DMS79 (cell line): ENCODE measurements around the gene MYO10.
A peak's percentile ranks its signal among the peaks of the same experiment; 100 is the strongest.
"Not testable (repeated sequence)": the region's sequence is repeated elsewhere in the genome, so short reads cannot be mapped to it uniquely, and the experiment has no call there.

Source experiments
- DNase-seq: peaks from one replicate; lab custom pipeline; 2025; lab: John Stamatoyannopoulos, UW

Gene MYO10

GRCh38 chr5:16862777-16863176 is 73.3 kb downstream of the MYO10 start:
- DNase-seq: no peak

GRCh38 chr5:16859346-16859745 is 76.7 kb downstream of the MYO10 start:
- no peak for DNase-seq

DNA sequence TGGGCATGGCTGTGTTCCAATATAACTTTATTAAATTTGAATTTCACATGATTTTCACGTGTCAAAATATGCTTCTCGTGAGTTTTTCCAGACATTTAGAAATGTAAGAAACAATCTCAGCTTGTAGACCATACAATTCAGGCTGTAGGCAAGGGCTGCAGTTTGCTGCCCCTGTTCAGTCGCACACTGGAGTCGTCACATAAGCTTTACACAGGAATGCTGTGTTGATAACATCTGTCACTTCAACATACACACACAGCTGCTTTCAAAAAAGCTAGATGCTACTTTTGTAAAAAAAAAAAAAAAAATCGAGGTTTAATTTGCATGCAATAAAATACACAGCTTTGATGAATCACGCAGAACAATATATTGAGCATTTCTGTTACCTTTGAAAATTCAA is 77.9 kb downstream of the MYO10 start:
- DNase-seq: no peak

GRCh38 chr5:16857635-16858034 is 78.5 kb downstream of the MYO10 start:
- peak; percentile 55 for DNase-seq

DNA sequence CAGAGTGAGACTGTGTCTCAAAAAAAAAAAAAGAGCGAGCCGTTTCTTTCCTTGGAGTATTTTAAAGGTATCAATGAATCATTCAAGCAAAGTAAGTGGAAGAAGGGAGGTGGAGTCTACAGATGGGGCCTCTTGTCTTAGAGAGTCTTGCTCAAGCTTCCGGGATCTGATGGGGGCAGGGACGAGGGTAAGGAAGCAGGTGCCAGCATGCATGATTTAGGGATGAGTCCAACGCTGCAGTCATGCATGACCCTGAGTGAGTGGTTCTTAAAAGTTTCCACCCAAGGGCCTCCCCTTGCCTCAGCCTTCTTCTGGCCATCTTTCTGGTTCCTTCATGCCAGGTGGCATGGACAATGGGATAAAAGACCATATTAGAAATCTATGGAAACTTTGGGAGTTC is 79.6 kb downstream of the MYO10 start:
- DNase-seq: peak; percentile 55

GRCh38 chr5:16855898-16856297 is 80.2 kb downstream of the MYO10 start:
- DNase-seq: no peak

GRCh38 chr5:16855485-16855884 is 80.6 kb downstream of the MYO10 start:
- no peak for DNase-seq

GRCh38 chr5:16854351-16854750 is 81.7 kb downstream of the MYO10 start:
- DNase-seq: no peak

DNA sequence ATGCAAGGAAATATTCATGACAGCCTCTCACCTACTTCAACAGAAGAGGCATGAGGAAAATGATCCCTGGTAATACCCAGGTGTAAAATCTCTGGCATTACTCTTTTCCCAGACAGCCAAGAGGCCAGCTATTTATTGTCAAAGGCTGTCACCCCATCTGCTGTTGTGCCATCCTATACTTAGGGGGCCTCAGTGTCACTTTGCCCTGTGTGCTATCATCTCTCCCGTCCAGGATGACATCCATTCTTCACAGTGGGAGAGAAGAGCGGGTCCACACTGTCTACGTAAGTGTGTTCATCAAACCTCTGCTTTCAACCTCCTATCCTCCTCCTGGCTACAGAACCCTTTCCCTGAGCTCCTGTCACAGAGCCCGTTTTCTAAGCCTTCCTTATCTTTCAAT is 82.6 kb downstream of the MYO10 start:
- no peak for DNase-seq

- DNase-seq: no peak
Observed at GRCh38 chr5:16852251-16853005, 83.7 kb downstream of the MYO10 start.

- no peak for DNase-seq
Observed at GRCh38 chr5:16849775-16850174, 86.3 kb downstream of the MYO10 start.

- DNase-seq: no peak
Observed at GRCh38 chr5:16849181-16849580, 86.9 kb downstream of the MYO10 start.

DNA sequence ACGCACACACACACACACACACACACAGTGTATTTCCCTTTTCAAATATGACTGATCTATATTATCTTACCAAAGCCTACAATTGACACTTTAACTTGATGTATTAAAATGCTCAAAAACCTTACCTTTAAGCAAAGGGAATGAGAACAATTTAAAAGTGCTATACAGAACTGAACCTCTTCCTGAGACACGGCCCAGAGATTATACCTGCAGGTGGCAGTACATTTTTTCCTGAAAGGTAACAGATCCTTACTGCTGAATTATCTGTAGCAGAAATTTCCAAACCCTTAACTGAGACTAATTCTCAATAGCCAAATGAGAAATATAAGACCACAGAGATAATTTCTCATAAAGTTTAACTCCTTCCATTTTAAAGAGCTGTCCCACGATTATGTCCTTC is 91.1 kb downstream of the MYO10 start:
- no peak for DNase-seq

GRCh38 chr5:16842896-16843295 is 93.2 kb downstream of the MYO10 start:
- no peak for DNase-seq

DNA sequence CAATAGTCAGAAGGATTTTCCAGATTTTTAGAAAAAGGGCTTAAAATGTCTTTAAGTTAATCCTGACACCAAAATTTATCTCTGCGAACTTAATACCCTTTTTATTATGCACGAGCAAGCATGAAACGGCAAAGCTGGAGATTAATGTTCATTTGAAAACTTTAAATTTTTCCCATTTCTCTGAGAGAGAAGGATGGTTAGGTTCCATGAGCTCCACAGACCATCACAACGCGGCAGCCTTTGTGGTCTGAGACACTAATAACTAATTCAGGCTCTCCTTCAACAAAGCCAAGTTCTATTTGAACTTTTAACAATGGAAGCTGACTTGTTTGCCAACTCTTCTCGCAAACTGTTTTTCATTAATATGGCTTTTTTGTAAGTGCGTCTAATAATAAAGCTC is 94.7 kb downstream of the MYO10 start:
- DNase-seq: no peak

GRCh38 chr5:16837305-16837704 is 98.8 kb downstream of the MYO10 start:
- DNase-seq: no peak

DNA sequence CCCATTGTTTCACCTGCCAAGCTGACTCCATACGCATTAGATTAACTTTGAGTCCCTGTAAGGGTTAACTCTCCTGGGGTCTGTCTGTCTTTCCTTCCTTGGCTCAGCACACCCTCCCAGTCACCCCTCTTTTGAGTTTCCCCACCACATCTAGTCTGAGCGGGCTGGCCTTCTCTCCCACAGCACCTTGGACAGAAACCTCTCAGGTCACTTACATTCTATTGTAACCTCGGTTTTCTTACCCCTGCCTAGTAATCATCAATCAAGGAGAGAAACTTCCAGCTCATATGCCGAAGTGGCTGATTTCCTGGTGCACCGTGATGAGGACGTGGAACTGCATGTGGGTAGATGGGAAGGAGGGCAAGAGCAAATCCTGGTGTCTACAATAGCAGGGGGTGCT is 102.1 kb downstream of the MYO10 start:
- DNase-seq: no peak

GRCh38 chr5:16831326-16831725 is 104.8 kb downstream of the MYO10 start:
- not testable (repeated sequence) for DNase-seq

- no peak for DNase-seq
Observed at GRCh38 chr5:16827755-16828154, 108.3 kb downstream of the MYO10 start.

DNA sequence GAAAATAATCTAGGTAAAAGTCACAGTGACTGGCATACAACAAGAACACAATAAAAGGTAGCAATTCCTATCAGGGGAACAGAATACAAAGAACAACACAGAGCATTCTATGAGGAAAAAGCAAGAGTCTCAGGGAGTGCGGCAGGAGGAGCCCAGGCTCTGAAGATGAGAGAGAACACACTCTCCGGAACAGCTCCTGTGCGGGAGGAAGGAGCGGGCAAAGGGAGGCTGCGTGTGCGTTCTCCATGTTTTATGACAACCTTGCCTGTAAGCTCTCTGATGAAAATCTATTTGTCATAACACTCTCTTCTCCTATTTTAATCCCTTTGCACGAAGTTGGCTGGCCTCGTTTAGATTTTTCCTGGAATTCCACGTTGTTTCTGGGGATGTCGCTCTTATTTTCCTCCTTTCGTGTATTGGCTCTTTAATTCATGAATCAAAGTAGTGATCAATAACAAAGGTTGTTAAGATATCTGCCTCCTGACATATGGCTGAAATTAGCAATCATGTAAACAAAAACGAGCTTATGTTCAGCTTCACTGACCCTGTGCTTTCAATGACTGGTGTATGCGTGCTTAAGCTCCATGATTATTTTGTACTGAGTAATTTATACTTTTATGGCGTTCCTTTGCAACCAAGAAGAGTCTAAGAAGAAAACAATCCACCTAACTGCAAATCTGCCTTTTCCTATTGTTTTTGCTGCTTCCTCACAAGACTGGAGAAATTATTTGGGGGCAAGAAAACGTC is 109.5 kb downstream of the MYO10 start:
- no peak for DNase-seq

- no peak for DNase-seq
Observed at GRCh38 chr5:16819522-16820167, 116.4 kb downstream of the MYO10 start.

DNA sequence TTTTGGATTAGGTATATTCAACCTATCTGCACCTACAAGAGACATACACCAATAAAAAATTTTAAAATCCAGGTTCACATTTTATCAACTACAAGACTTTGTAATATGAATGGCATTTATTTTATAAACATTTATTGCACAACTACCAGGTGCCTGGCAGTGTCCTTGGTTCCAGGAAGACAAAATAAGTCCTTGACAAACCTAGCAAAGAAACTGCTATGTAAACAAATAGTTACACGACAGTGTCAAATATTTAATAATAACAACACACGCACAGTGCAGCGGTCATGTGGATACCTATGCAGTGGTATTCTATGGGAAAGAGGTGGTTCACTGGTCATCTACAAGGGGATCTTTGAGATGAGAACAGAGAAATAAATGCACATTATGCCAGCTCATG is 120.7 kb downstream of the MYO10 start:
- no peak for DNase-seq

GRCh38 chr5:16812911-16813310 is 123.2 kb downstream of the MYO10 start:
- no peak for DNase-seq
